ENCODE measurements around the gene RGSL1.

DNA sequence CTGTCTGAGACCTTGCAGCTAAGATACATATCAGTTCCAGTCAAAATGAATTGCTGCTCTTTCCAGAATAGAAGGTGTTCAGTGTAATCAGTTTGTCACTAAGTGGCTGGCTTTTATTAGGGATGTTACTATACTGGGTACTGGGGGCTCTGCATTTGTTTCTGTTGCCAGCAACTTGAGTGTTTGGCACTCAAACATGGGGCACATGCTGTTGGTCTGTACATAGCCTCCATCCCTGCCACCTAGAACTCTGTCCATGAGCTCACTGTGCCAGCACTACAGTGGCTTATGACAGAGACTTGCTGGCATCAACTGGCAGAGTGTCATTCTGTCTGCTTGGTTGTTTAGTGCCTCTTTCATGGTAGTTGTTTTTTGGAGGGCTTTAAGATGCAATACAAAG lies 45.1 kb downstream of the RGSL1 start:
- TF ChIP-seq, protein P1, sequence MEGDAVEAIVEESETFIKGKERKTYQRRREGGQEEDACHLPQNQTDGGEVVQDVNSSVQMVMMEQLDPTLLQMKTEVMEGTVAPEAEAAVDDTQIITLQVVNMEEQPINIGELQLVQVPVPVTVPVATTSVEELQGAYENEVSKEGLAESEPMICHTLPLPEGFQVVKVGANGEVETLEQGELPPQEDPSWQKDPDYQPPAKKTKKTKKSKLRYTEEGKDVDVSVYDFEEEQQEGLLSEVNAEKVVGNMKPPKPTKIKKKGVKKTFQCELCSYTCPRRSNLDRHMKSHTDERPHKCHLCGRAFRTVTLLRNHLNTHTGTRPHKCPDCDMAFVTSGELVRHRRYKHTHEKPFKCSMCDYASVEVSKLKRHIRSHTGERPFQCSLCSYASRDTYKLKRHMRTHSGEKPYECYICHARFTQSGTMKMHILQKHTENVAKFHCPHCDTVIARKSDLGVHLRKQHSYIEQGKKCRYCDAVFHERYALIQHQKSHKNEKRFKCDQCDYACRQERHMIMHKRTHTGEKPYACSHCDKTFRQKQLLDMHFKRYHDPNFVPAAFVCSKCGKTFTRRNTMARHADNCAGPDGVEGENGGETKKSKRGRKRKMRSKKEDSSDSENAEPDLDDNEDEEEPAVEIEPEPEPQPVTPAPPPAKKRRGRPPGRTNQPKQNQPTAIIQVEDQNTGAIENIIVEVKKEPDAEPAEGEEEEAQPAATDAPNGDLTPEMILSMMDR (IDR thresholded peaks at IDR 0.05; ENCODE audit: poor library complexity, severe bottlenecking) = no peak
- TF ChIP-seq MXI1 (conservative IDR thresholded peaks at IDR 0.05; ENCODE audit: poor library complexity, severe bottlenecking) (no peak), POLR2AphosphoS5 (IDR thresholded peaks at IDR 0.05) (no peak), EZH2 (IDR thresholded peaks at IDR 0.05; ENCODE audit: borderline replicate concordance, insufficient read depth, low read length, poor library complexity, severe bottlenecking) (no peak), EP300 (conservative IDR thresholded peaks at IDR 0.05; ENCODE audit: poor library complexity, severe bottlenecking) (no peak), SMC3 (conservative IDR thresholded peaks at IDR 0.05; ENCODE audit: poor library complexity) (no peak), RAD21 (conservative IDR thresholded peaks at IDR 0.05) (no peak)

Data from neural cell (in vitro differentiated cells).